Ishikawa (cell line): Measurements from ENCODE around the gene NME2.

Experiments used
- CEBPB ChIP-seq: IDR thresholded peaks from 2 replicates; pipeline ENCODE4 v1.6.1; 2012
- EP300 ChIP-seq: IDR thresholded peaks from 2 replicates; pipeline ENCODE4 v1.6.1; 2012; ENCODE audit warnings: borderline replicate concordance
- RAD21 ChIP-seq: IDR thresholded peaks from 2 replicates; pipeline ENCODE4 v1.6.1; 2012; ENCODE audit warnings: low read depth
- TAF1 ChIP-seq: IDR thresholded peaks from 2 replicates; pipeline ENCODE4 v1.6.1; 2012; ENCODE audit warnings: low read depth, mild to moderate bottlenecking
- TEAD4 ChIP-seq: IDR thresholded peaks from 2 replicates; pipeline ENCODE4 v1.6.1; 2012
- YY1 ChIP-seq: IDR thresholded peaks from 2 replicates; pipeline ENCODE4 v1.6.1; 2012; ENCODE audit warnings: low read depth
- ZBTB7A ChIP-seq: IDR thresholded peaks from 2 replicates; pipeline ENCODE4 v1.6.1; 2012; ENCODE audit warnings: low read depth
- TF ChIP-seq, protein P1 (sequence below): IDR thresholded peaks from 2 replicates; pipeline ENCODE4 v1.6.1; 2012; ENCODE audit warnings: low read depth, mild to moderate bottlenecking
- TF ChIP-seq, protein P2 (sequence below): IDR thresholded peaks from 2 replicates; pipeline ENCODE4 v1.6.1; 2012

DNA sequence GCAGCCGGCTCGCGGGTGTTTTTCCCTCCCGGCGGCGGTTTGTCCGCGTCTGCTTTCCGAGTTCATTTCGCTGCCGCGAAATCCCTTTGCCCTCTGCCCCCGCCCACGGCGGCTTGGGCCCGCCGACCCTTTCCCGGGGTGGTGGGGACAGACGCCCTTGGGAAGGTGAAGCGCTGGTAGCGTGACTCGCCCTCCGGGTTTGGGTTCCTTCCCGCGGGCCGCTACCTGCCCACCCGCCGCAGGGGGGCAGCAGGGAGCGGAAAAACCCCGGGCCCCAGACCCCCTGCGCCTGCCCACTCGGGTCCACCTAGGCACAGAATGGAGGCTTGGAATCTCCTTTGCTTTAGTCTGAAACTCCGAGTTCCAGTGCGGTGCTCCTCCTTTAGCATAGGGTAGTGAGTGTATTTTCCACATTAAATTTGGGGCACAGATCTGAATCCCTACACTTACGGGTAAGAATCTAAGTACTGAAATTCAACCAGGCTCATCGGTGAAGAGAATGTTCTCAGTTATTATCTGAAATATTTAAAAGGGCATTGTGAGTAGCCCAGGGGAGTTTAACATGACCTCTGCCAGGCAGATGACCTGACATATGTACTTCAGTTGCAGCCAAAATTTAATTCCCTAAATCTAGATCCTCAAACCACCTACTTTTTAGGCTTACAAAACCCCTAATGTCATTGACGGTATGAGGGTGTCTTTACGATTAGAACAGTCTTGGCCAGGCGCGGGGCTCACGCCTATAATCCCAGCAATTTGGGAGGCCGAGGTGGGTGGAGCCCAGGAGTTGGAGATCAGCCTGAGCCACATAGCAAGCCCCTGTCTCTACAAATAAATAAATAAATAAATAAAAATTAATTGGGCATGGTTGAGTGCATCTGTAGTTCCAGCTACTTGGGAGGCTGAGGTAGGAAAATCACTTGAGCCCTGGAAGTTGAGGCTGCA, 1.0 kb downstream of the NME2 start:
- TF ChIP-seq RAD21 (no peak; the same call in 1 of the 2 replicates), EP300 (peak; percentile 31; the same call in 1 of the 2 replicates), CEBPB (no peak), TEAD4 (no peak), ZBTB7A (peak; percentile 99), YY1 (no peak), TAF1 (0 out of 2 replicates have a peak, but pooled peaks have one; percentile 18)
- TF ChIP-seq, protein P1, sequence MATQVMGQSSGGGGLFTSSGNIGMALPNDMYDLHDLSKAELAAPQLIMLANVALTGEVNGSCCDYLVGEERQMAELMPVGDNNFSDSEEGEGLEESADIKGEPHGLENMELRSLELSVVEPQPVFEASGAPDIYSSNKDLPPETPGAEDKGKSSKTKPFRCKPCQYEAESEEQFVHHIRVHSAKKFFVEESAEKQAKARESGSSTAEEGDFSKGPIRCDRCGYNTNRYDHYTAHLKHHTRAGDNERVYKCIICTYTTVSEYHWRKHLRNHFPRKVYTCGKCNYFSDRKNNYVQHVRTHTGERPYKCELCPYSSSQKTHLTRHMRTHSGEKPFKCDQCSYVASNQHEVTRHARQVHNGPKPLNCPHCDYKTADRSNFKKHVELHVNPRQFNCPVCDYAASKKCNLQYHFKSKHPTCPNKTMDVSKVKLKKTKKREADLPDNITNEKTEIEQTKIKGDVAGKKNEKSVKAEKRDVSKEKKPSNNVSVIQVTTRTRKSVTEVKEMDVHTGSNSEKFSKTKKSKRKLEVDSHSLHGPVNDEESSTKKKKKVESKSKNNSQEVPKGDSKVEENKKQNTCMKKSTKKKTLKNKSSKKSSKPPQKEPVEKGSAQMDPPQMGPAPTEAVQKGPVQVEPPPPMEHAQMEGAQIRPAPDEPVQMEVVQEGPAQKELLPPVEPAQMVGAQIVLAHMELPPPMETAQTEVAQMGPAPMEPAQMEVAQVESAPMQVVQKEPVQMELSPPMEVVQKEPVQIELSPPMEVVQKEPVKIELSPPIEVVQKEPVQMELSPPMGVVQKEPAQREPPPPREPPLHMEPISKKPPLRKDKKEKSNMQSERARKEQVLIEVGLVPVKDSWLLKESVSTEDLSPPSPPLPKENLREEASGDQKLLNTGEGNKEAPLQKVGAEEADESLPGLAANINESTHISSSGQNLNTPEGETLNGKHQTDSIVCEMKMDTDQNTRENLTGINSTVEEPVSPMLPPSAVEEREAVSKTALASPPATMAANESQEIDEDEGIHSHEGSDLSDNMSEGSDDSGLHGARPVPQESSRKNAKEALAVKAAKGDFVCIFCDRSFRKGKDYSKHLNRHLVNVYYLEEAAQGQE, result no peak
- TF ChIP-seq, protein P2, sequence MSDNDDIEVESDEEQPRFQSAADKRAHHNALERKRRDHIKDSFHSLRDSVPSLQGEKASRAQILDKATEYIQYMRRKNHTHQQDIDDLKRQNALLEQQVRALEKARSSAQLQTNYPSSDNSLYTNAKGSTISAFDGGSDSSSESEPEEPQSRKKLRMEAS, result no peak; the same call in 1 of the 2 replicates
